Ectodermal cell (in vitro differentiated cells): ENCODE measurements around the gene AKIRIN1.
"Not testable (repeated sequence)": the region's sequence is repeated elsewhere in the genome, so short reads cannot be mapped to it uniquely, and the experiment has no call there.

Experiments used
- H3K27ac ChIP-seq: 2 replicates; pipeline ENCODE4 v1.7.0; 2013; ENCODE audit warnings: mild to moderate bottlenecking, low read depth, low read length; ENCODE audit not compliant: insufficient read depth, poor library complexity, severe bottlenecking
- H3K27me3 ChIP-seq: 2 replicates; pipeline ENCODE4 v1.7.0; 2013; ENCODE audit warnings: mild to moderate bottlenecking, low read length; ENCODE audit not compliant: insufficient read depth, control insufficient read depth, poor library complexity, severe bottlenecking
- H3K36me3 ChIP-seq: one replicate; pipeline ENCODE4 v1.7.0; 2013; ENCODE audit warnings: low read length; ENCODE audit not compliant: control insufficient read depth, insufficient read depth
- H3K4me1 ChIP-seq: one replicate; pipeline ENCODE4 v1.7.0; 2013; ENCODE audit warnings: low read length; ENCODE audit not compliant: control insufficient read depth, insufficient read depth
- H3K4me3 ChIP-seq: 2 replicates; pipeline ENCODE4 v1.7.0; 2013; ENCODE audit warnings: low read depth, low read length, control low read depth; ENCODE audit not compliant: insufficient read depth
- H3K9me3 ChIP-seq: 2 replicates; pipeline ENCODE4 v1.7.0; 2013; ENCODE audit warnings: mild to moderate bottlenecking, low read length, moderate library complexity; ENCODE audit not compliant: control insufficient read depth
- WGBS, 2 experiments: methylation state at CpG; one replicate each; pipeline ENCODE4 v1.1.7; 2013; ENCODE audit warnings: missing lambda C conversion rate in 2 of 2; 5-methylcytosine and 5-hydroxymethylcytosine counted together

Gene AKIRIN1

GRCh38 chr1:39014956-39015355, 23.9 kb downstream of the AKIRIN1 start:
- 93% methylated on average over 7 to 8 of the region's 8 CpGs for WGBS, 2 experiments
- not testable (repeated sequence) for H3K4me3 ChIP-seq, H3K27me3 ChIP-seq, H3K9me3 ChIP-seq, H3K27ac ChIP-seq, H3K36me3 ChIP-seq, H3K4me1 ChIP-seq

GRCh38 chr1:39016604-39017171, 25.6 kb downstream of the AKIRIN1 start:
- Histone ChIP-seq H3K27me3 (no peaks in the 10 kb centered on the region), H3K4me1 (peaks cover 10% of the 10 kb centered on the region), H3K27ac (no peak overlapping the region), H3K36me3 (no peaks in the 10 kb centered on the region), H3K4me3 (no peak overlapping the region), H3K9me3 (no peaks in the 10 kb centered on the region)
- WGBS, 2 experiments = 39 to 46% methylated on average over 10 of the region's 10 CpGs

- Histone ChIP-seq H3K9me3 (no peaks in the 10 kb centered on the region), H3K27me3 (no peaks in the 10 kb centered on the region), H3K36me3 (no peaks in the 10 kb centered on the region), H3K4me1 (peaks cover 10% of the 10 kb centered on the region), H3K27ac (no peak overlapping the region), H3K4me3 (no peak overlapping the region)
- WGBS, 2 experiments = 76 to 85% methylated on average over 5 of the region's 5 CpGs
Observed at GRCh38 chr1:39017266-39017665, 26.2 kb downstream of the AKIRIN1 start.

GRCh38 chr1:39020494-39020893, 29.4 kb downstream of the AKIRIN1 start:
- peaks cover 11% of the 10 kb centered on the region for H3K4me1 ChIP-seq
- WGBS, 2 experiments = 100% methylated on average over 1 of the region's 1 CpG; no CpG with 5 or more reads in 1 of the 2 experiments
- not testable (repeated sequence) for H3K27me3 ChIP-seq

GRCh38 chr1:39021426-39021825, 30.4 kb downstream of the AKIRIN1 start:
- WGBS, 2 experiments = 86 to 100% methylated on average over 1 of the region's 1 CpG
- H3K27me3 ChIP-seq = no peaks in the 10 kb centered on the region
- peaks cover 16% of the 10 kb centered on the region for H3K4me1 ChIP-seq
- H3K36me3 ChIP-seq = no peaks in the 10 kb centered on the region
- no peaks in the 10 kb centered on the region for H3K9me3 ChIP-seq
- H3K27ac ChIP-seq = no peak overlapping the region
- no peak overlapping the region for H3K4me3 ChIP-seq

More at GRCh38 chr1:39020494-39020893, 29.4 kb downstream of the AKIRIN1 start:
- H3K36me3 ChIP-seq, H3K9me3 ChIP-seq, H3K4me3 ChIP-seq, H3K27ac ChIP-seq: not testable (repeated sequence)

GRCh38 chr1:39023140-39023539, 32.1 kb downstream of the AKIRIN1 start:
- Histone ChIP-seq H3K4me3 (no peak overlapping the region), H3K9me3 (no peaks in the 10 kb centered on the region), H3K27ac (no peak overlapping the region), H3K36me3 (no peaks in the 10 kb centered on the region), H3K27me3 (no peaks in the 10 kb centered on the region), H3K4me1 (peaks cover 11% of the 10 kb centered on the region)
- 53 to 74% methylated on average over 1 of the region's 1 CpG for WGBS, 2 experiments

GRCh38 chr1:39026051-39026865, 35.2 kb downstream of the AKIRIN1 start, which contains the start of gene NDUFS5:
Gene NDUFS5 (plus strand): TSS chr1:39026350. CDS start chr1:39028725, 2,375 bp downstream.
- peaks cover 24% of the 10 kb centered on the region for H3K36me3 ChIP-seq
- peak within 1 kb of the TSS; percentile 59 for H3K4me3 ChIP-seq
- H3K4me1 ChIP-seq = peaks cover 11% of the 10 kb centered on the region
- H3K27ac ChIP-seq = peak within 1 kb of the TSS; percentile 83
- WGBS, 2 experiments = 2% methylated on average over 47 of the region's 47 CpGs
- H3K9me3 ChIP-seq = no peaks in the 10 kb centered on the region
- H3K27me3 ChIP-seq = no peaks in the 10 kb centered on the region

GRCh38 chr1:39026866-39027507, 35.9 kb downstream of the AKIRIN1 start:
- WGBS, 2 experiments = 30 to 35% methylated on average over 27 to 30 of the region's 30 CpGs
- Histone ChIP-seq H3K27me3 (no peaks in the 10 kb centered on the region), H3K27ac (peak overlapping the region; percentile 83), H3K4me3 (peak overlapping the region; percentile 59), H3K4me1 (peaks cover 11% of the 10 kb centered on the region), H3K36me3 (peaks cover 29% of the 10 kb centered on the region), H3K9me3 (no peaks in the 10 kb centered on the region)

GRCh38 chr1:39034114-39034654, 43.1 kb downstream of the AKIRIN1 start:
- Histone ChIP-seq H3K27me3 (no peaks in the 10 kb centered on the region), H3K4me3 (no peak overlapping the region), H3K9me3 (no peaks in the 10 kb centered on the region), H3K36me3 (peaks cover 45% of the 10 kb centered on the region), H3K4me1 (no peaks in the 10 kb centered on the region), H3K27ac (no peak overlapping the region)
- WGBS, 2 experiments = 97 to 98% methylated on average over 6 of the region's 6 CpGs

GRCh38 chr1:39036678-39037077, 45.6 kb downstream of the AKIRIN1 start:
- H3K27ac ChIP-seq = no peak overlapping the region
- 94 to 98% methylated on average over 5 of the region's 5 CpGs for WGBS, 2 experiments
- no peaks in the 10 kb centered on the region for H3K9me3 ChIP-seq
- H3K4me1 ChIP-seq = no peaks in the 10 kb centered on the region
- H3K36me3 ChIP-seq = peaks cover 27% of the 10 kb centered on the region
- no peak overlapping the region for H3K4me3 ChIP-seq
- no peaks in the 10 kb centered on the region for H3K27me3 ChIP-seq
